ENCODE data around the gene XXYLT1. TPM values are rescaled to one million over a fixed set of nuclear protein-coding genes. Genes with fewer than 3 reads are reported as not detected.
A peak's percentile ranks its signal among the peaks of the same experiment; 100 is the strongest.

XXYLT1 gene
- total RNA-seq, 1 donor from 2014 or later = 9.8 TPM

GRCh38 chr3:195028877-195029606, 241.9 kb downstream of the XXYLT1 start:
- no peak overlapping the region for H3K27ac ChIP-seq
- ATAC-seq = peak; percentile 26
- no peak for TF ChIP-seq CTCF (IDR thresholded peaks at IDR 0.05)

GRCh38 chr3:195025884-195026200, 245.1 kb downstream of the XXYLT1 start:
- ATAC-seq = no peak
- Histone ChIP-seq H3K4me1 (peaks cover 8% of the 10 kb centered on the region), H3K27ac (no peak overlapping the region), H3K9me3 (no peaks in the 10 kb centered on the region), H3K4me3 (no peak overlapping the region), H3K27me3 (no peaks in the 10 kb centered on the region), H3K36me3 (no peaks in the 10 kb centered on the region)
- TF ChIP-seq CTCF (IDR thresholded peaks at IDR 0.05) = no peak
- DNase-seq = peak; percentile 38
- intact Hi-C loops (cut with DNase I) = no loop called here

More at GRCh38 chr3:195028877-195029606, 241.9 kb downstream of the XXYLT1 start:
- intact Hi-C loops (cut with DNase I) = no loop called here
- H3K4me1 ChIP-seq = peaks cover 13% of the 10 kb centered on the region
- no peaks in the 10 kb centered on the region for H3K27me3 ChIP-seq
- DNase-seq = peak; percentile 5
- H3K36me3 ChIP-seq = no peaks in the 10 kb centered on the region
- H3K9me3 ChIP-seq = no peaks in the 10 kb centered on the region
- H3K4me3 ChIP-seq = no peak overlapping the region

- TF ChIP-seq CTCF (IDR thresholded peaks at IDR 0.05) = no peak
- no peaks in the 10 kb centered on the region for H3K27me3 ChIP-seq
- intact Hi-C loops (cut with DNase I) = no loop called here
- H3K4me1 ChIP-seq = peaks cover 5% of the 10 kb centered on the region
- no peak overlapping the region for H3K4me3 ChIP-seq
- H3K27ac ChIP-seq = no peak overlapping the region
- no peaks in the 10 kb centered on the region for H3K36me3 ChIP-seq
- peak; percentile 25 for DNase-seq
- no peaks in the 10 kb centered on the region for H3K9me3 ChIP-seq
- ATAC-seq = no peak
These were observed 245.7 kb downstream of the XXYLT1 start for GRCh38 chr3:195025056-195025883.

- intact Hi-C loops (cut with DNase I) = no loop called here
- DNase-seq (peak; percentile 3), ATAC-seq (no peak)
- Histone ChIP-seq H3K4me3 (no peak overlapping the region), H3K27ac (no peak overlapping the region), H3K27me3 (no peaks in the 10 kb centered on the region), H3K4me1 (no peaks in the 10 kb centered on the region), H3K36me3 (no peaks in the 10 kb centered on the region), H3K9me3 (no peaks in the 10 kb centered on the region)
- TF ChIP-seq CTCF (IDR thresholded peaks at IDR 0.05) = no peak
These were observed 247.0 kb downstream of the XXYLT1 start for GRCh38 chr3:195023989-195024388.

GRCh38 chr3:195023576-195023975, 247.4 kb downstream of the XXYLT1 start:
- no peak overlapping the region for H3K4me3 ChIP-seq
- ATAC-seq = no peak
- DNase-seq = no peak
- H3K27ac ChIP-seq = no peak overlapping the region
- no peaks in the 10 kb centered on the region for H3K36me3 ChIP-seq
- no peaks in the 10 kb centered on the region for H3K27me3 ChIP-seq
- intact Hi-C loops (cut with DNase I) = no loop called here
- no peak for TF ChIP-seq CTCF (IDR thresholded peaks at IDR 0.05)
- no peaks in the 10 kb centered on the region for H3K9me3 ChIP-seq
- no peaks in the 10 kb centered on the region for H3K4me1 ChIP-seq
